Smooth muscle cell (in vitro differentiated cells): ENCODE data around the gene ZNF878. TPM values are rescaled to one million over a fixed set of nuclear protein-coding genes. Genes with fewer than 3 reads are reported as not detected.
A peak's percentile ranks its signal among the peaks of the same experiment; 100 is the strongest.

Experiments
- DNase-seq: peaks from one replicate; lab custom pipeline; 2025; ENCODE audit not compliant: unreplicated experiment; lab: John Stamatoyannopoulos, UW
- H2AFZ ChIP-seq: fragments of 200-600 bp; sonication (generic); 2 replicates; pipeline ENCODE4 v1.6.0; 2016; ENCODE audit warnings: antibody characterized with exemption, low read depth, mild to moderate bottlenecking
- H3F3A ChIP-seq: fragments of 200-600 bp; sonication (generic); 2 replicates; pipeline ENCODE4 v1.6.0; 2017; ENCODE audit warnings: antibody characterized with exemption, low read depth
- H3K27ac ChIP-seq: fragments of 200-600 bp; sonication (generic); 2 replicates; pipeline ENCODE4 v1.5.1; 2016; ENCODE audit warnings: low read depth, mild to moderate bottlenecking
- H3K27me3 ChIP-seq: fragments of 200-600 bp; sonication (generic); 2 replicates; pipeline ENCODE4 v1.6.1; 2016; ENCODE audit warnings: low read depth, mild to moderate bottlenecking
- H3K36me3 ChIP-seq: fragments of 200-600 bp; sonication (generic); 2 replicates; pipeline ENCODE4 v1.5.1; 2016; ENCODE audit warnings: low read depth
- H3K4me1 ChIP-seq: fragments of 200-600 bp; sonication (generic); 2 replicates; pipeline ENCODE4 v1.5.1; 2016; ENCODE audit warnings: low read depth
- H3K4me2 ChIP-seq: fragments of 200-600 bp; sonication (generic); 2 replicates; pipeline ENCODE4 v1.6.0; 2016; ENCODE audit warnings: mild to moderate bottlenecking
- H3K4me3 ChIP-seq: fragments of 200-600 bp; sonication (generic); 2 replicates; pipeline ENCODE4 v1.5.1; 2016; ENCODE audit warnings: mild to moderate bottlenecking
- H3K79me2 ChIP-seq: fragments of 200-600 bp; sonication (generic); 2 replicates; pipeline ENCODE4 v1.6.0; 2016; ENCODE audit warnings: low read depth, mild to moderate bottlenecking
- H3K9ac ChIP-seq: fragments of 200-600 bp; sonication (generic); 2 replicates; pipeline ENCODE4 v1.6.0; 2016; ENCODE audit warnings: low read depth
- H3K9me3 ChIP-seq: fragments of 200-600 bp; sonication (generic); replicated peaks from 2 replicates; pipeline ENCODE4 v1.5.1; 2016; ENCODE audit warnings: low read depth
- H4K20me1 ChIP-seq: fragments of 200-600 bp; sonication (generic); 2 replicates; pipeline ENCODE4 v1.6.0; 2016; ENCODE audit warnings: low read depth
- CTCF ChIP-seq: fragments of 200-600 bp; sonication (generic); IDR thresholded peaks from 2 replicates; pipeline ENCODE4 v1.5.1; 2017; ENCODE audit warnings: borderline replicate concordance, mild to moderate bottlenecking, antibody characterized with exemption; ENCODE audit not compliant: insufficient read depth, poor library complexity, severe bottlenecking
- WGBS: methylation state at CpG from one replicate; pipeline ENCODE4 v1.1.7; 2016; ENCODE audit warnings: low lambda C conversion rate; 5-methylcytosine and 5-hydroxymethylcytosine counted together
- polyA plus RNA-seq: library from polyadenylated mRNA; unstranded; fragments of >200 nt; fragmentation: Nextera tagmentation; extraction: Ambion mirVana; gene quantifications from 2 replicates; pipeline ENCODE4 v1.2.1, GENCODE V29; 2016
- total RNA-seq: library from RNA; depleted of rRNA; stranded (reverse); fragments of >200 nt; gene quantifications from 2 replicates; pipeline ENCODE4 v1.2.3, GENCODE V29; 2014

Gene ZNF878
- total and polyA plus RNA-seq, 2 experiments from 2014 or later = 2.5 TPM; not detected in 1

- Histone ChIP-seq H3K9ac (peak within 1 kb of the TSS; percentile 83), H3K27ac (peak within 1 kb of the TSS; percentile 57)
- 1% methylated on average over 52 of the region's 68 CpGs for WGBS
These were observed 17.3 kb downstream of the ZNF878 start, which contains the start of gene ZNF433 for GRCh38 chr19:12035220-12036172. Gene ZNF433 (minus strand): TSS chr19:12035679. CDS start chr19:12035539, 140 bp downstream.

DNA sequence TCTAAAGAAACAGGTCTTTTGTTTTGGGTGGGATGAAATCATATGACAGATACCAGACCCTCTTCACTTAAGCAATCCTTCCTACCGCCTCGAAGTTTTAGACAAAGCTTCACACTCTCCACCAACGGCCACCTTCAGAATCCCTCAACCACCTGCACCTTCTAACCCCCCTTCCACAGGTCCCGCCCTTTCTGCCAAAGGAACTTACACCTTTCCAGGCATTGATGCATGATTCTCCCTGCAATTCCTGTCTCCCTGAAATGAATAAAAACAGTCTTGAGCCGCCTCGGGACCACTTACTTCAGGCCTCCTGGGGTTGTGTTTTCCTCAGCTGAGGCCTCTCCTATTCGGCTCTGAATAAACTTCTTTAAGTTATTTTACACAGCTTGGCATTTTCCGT is 18.1 kb downstream of the ZNF878 start:
- peak overlapping the region; percentile 85 for H3K4me3 ChIP-seq
- H3K9ac ChIP-seq = peak overlapping the region; percentile 83
- WGBS = 46% methylated on average over 8 of the region's 8 CpGs
- peak overlapping the region; percentile 57 for H3K27ac ChIP-seq
- no peaks in the 10 kb centered on the region for H3K9me3 ChIP-seq
- H3K4me1 ChIP-seq = peaks cover 8% of the 10 kb centered on the region
- no peak for TF ChIP-seq CTCF
- H3K4me2 ChIP-seq = peak overlapping the region; percentile 92
- H3F3A ChIP-seq = no peaks in the 10 kb centered on the region
- H3K36me3 ChIP-seq = no peaks in the 10 kb centered on the region
- peak overlapping the region; percentile 87 for H2AFZ ChIP-seq
- H4K20me1 ChIP-seq = no peaks in the 10 kb centered on the region
- no peak for DNase-seq
- peaks cover 41% of the 10 kb centered on the region for H3K79me2 ChIP-seq
- no peaks in the 10 kb centered on the region for H3K27me3 ChIP-seq

More at GRCh38 chr19:12035220-12036172, 17.3 kb downstream of the ZNF878 start, which contains the start of gene ZNF433:
- Histone ChIP-seq H3K4me3 (peak within 1 kb of the TSS; percentile 85), H3K27me3 (no peaks in the 10 kb centered on the region), H2AFZ (peak within 1 kb of the TSS; percentile 87), H3K4me1 (peaks cover 8% of the 10 kb centered on the region), H3K4me2 (peak within 1 kb of the TSS; percentile 92), H4K20me1 (no peaks in the 10 kb centered on the region), H3K79me2 (peaks cover 34% of the 10 kb centered on the region), H3K36me3 (no peaks in the 10 kb centered on the region), H3K9me3 (no peaks in the 10 kb centered on the region), H3F3A (no peaks in the 10 kb centered on the region)
- no peak for TF ChIP-seq CTCF
- DNase-seq = peak; percentile 70

DNA sequence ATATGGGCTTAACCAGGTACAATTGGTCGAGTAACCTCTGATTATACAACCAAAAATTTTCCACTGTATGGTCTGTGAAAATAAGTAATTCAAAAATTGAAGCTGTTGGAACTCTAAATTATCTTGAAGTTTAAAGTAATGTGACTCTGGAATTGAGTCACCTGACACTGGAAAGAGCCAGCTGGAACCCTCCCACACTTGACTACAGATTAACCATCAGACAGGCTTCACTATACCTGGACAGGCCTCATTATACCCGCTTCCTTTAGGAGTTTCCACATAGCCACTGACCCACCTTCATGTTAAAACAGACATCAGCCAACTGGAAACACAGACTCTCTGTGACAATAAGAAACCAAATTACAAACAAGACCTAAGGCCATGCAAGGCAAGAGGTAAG is 18.6 kb downstream of the ZNF878 start:
- DNase-seq = no peak
- no peak for TF ChIP-seq CTCF
- Histone ChIP-seq H3K27me3 (no peaks in the 10 kb centered on the region), H3K4me3 (peak overlapping the region; percentile 85), H2AFZ (peak overlapping the region; percentile 87), H3K79me2 (peaks cover 41% of the 10 kb centered on the region), H3K4me2 (peak overlapping the region; percentile 92), H3K9ac (no peak overlapping the region), H3F3A (no peaks in the 10 kb centered on the region), H3K36me3 (no peaks in the 10 kb centered on the region), H3K9me3 (no peaks in the 10 kb centered on the region), H3K27ac (no peak overlapping the region), H4K20me1 (no peaks in the 10 kb centered on the region), H3K4me1 (peaks cover 8% of the 10 kb centered on the region)
- 88% methylated on average over 2 of the region's 2 CpGs for WGBS
